ENCODE measurements around the gene ELMO1. TPM values are rescaled to one million over a fixed set of nuclear protein-coding genes. Genes with fewer than 3 reads are reported as not detected.

The ELMO1 gene
- total and polyA plus RNA-seq, 8 donors, result 18.2 to 55.3 (median 45.6) TPM

DNA sequence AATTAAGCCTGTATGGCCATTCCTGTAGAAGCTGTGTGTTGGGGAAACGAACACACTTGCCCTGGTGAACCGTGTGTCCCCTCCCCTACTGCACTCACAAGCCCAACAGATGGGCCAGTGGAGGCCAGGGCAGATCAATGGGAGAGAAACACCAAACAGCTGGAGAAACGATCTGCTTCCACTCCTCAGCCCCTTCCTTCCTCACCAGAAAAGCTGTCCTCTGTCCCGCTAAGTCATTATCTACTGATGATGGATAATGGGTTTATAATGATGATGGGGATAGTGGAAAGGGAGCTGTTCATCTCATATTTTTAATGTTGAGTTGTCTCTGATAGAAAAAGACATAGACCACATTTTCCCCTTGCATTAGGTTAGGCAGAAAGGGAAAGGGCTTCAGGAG lies 99.7 kb downstream of the ELMO1 start:
- DNase-seq, result peak in 2 of 4 donors; percentile 63 to 84

GRCh38 chr7:37346761-37347160 lies 101.9 kb downstream of the ELMO1 start:
- intact Hi-C loops (cut with DNase I), result no loop called here
- Histone ChIP-seq H3K9me3 (no peaks in the 10 kb centered on the region), H3K36me3 (no peaks in the 10 kb centered on the region), H3K27me3 (no peaks in the 10 kb centered on the region), H3K27ac (no peak overlapping the region), H3K4me3 (no peak overlapping the region), H3K4me1 (peaks cover 4 to 51% of the 10 kb centered on the region in 2 donors)
- ATAC-seq (no peak), DNase-seq (peak in 1 of 4 donors; percentile 37)
- TF ChIP-seq, protein P1, sequence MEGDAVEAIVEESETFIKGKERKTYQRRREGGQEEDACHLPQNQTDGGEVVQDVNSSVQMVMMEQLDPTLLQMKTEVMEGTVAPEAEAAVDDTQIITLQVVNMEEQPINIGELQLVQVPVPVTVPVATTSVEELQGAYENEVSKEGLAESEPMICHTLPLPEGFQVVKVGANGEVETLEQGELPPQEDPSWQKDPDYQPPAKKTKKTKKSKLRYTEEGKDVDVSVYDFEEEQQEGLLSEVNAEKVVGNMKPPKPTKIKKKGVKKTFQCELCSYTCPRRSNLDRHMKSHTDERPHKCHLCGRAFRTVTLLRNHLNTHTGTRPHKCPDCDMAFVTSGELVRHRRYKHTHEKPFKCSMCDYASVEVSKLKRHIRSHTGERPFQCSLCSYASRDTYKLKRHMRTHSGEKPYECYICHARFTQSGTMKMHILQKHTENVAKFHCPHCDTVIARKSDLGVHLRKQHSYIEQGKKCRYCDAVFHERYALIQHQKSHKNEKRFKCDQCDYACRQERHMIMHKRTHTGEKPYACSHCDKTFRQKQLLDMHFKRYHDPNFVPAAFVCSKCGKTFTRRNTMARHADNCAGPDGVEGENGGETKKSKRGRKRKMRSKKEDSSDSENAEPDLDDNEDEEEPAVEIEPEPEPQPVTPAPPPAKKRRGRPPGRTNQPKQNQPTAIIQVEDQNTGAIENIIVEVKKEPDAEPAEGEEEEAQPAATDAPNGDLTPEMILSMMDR (IDR thresholded peaks at IDR 0.05), result no peak

More for the DNA sequence above, 99.7 kb downstream of the ELMO1 start:
- TF ChIP-seq, protein P1 (IDR thresholded peaks at IDR 0.05), result no peak
- no peak for ATAC-seq
- intact Hi-C loops (cut with DNase I), result no loop called here
- Histone ChIP-seq H3K27ac (no peak overlapping the region), H3K27me3 (no peaks in the 10 kb centered on the region), H3K4me3 (no peak overlapping the region), H3K4me1 (peaks cover 6 to 44% of the 10 kb centered on the region in 2 donors), H3K9me3 (no peaks in the 10 kb centered on the region), H3K36me3 (no peaks in the 10 kb centered on the region)

DNA sequence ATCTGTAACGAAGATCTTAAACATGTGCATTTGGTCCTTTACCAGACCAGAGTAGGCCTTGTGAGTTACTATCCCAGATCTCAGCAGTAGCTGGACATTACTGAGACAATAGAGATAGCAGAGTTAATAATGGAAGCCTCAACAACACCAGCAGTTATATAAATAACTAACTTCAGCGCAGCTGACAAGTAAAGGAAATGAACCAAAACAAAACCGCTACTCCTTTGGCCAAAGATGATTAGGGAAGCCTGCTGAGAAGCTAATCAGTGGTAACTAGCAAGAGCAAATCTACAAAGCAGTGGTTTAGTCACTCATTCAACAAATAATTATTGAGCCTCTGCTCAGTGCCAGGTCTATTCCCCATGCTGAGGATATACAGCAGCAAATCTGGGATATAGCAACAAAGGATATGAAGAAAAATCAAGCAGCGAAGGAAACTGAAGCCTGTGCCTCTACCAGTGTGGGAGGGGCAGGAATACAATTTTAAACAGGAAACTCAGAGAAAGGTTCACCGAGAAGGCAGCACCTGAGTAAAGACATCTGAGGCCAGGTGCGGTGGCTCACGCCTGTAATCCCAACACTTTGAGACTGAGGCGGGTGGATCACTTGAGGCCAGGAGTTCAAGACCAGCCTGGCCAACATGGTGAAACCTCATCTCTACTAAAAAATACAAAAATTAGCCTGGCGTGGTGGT lies 103.6 kb downstream of the ELMO1 start:
- TF ChIP-seq, protein P1 (IDR thresholded peaks at IDR 0.05), result no peak
- Histone ChIP-seq H3K36me3 (no peaks in the 10 kb centered on the region), H3K4me3 (no peak overlapping the region), H3K27ac (peak overlapping the region; percentile 13 to 20), H3K9me3 (no peaks in the 10 kb centered on the region), H3K27me3 (no peaks in the 10 kb centered on the region), H3K4me1 (peaks cover 4 to 43% of the 10 kb centered on the region in 2 donors)
- DNase-seq, result no peak
- intact Hi-C loops (cut with DNase I), result no loop called here
- ATAC-seq, result no peak

DNA sequence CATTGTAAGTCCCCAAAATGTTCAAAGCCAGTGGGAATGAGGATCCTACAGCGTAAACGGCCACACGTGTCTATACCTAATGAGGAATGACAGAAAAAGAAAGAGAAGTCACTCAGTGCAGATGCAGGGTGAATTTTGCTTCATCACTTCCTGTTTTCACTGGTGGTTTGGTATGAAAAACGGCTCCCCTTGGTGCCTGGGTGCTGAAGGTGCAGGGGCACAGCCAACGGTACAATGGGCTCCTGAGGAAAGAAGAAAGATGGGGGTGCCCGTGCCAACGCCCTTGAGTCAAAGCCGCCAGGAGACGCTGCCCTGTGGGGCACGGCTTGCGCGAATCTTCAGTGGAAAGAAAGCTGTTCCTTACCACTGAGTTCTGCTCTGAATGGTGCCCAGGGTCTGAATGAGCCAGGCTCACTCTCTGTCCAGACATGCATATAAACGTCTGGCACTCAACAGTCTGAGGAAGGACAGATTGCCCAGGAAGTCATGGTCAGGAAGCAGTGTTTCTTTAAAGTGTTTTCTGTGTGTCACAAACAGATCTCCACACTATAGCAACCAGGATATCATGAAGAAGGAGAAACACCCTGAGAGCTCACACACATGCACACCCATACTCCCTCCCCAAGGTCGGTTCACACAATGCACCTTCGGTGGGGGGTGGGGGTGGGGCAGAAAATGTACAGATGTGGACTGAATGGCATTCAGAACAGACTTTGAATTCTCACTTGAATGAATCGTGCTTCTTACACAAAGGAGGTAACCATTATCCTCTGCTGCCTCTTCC lies 105.8 kb downstream of the ELMO1 start:
- Histone ChIP-seq H3K27ac (peak overlapping the region; percentile 62 to 92), H3K9me3 (no peaks in the 10 kb centered on the region), H3K4me1 (peaks cover 4 to 37% of the 10 kb centered on the region in 2 donors), H3K4me3 (peak overlapping the region in 1 of 2 donors; percentile 35), H3K36me3 (no peaks in the 10 kb centered on the region), H3K27me3 (no peaks in the 10 kb centered on the region)
- DNase-seq (peak in 1 of 4 donors; percentile 43), ATAC-seq (peak; percentile 76)
- intact Hi-C loops (cut with DNase I), result no loop called here
- TF ChIP-seq, protein P1 (IDR thresholded peaks at IDR 0.05), result no peak

DNA sequence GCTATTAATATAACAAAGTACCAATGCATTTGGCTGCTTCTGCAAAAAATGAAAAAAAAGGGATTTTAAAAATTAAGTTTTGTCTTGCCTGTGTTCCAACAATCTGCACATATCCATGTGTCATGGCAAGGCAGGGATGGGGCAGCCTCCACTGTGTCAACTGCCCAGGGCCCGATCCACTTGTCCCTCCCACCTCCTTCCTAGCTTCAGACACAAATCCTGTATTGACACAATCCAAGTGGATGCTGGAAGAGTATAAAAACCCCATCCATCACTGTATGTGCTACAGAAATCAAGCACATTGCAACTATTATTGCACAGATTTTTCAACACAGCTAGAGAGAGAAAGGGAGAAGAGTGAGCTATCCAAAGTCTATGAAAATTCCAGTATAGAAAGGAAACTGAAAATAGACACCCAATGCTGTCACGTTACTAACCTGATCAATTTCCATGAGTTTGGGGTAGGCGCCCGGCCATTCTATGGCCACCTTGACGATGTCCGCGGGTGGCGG lies 106.4 kb downstream of the ELMO1 start:
- no peak for ATAC-seq
- Histone ChIP-seq H3K9me3 (no peaks in the 10 kb centered on the region), H3K27ac (peak overlapping the region; percentile 62 to 92), H3K4me1 (peaks cover 4 to 43% of the 10 kb centered on the region in 2 donors), H3K4me3 (peak overlapping the region in 1 of 2 donors; percentile 35), H3K36me3 (no peaks in the 10 kb centered on the region), H3K27me3 (no peaks in the 10 kb centered on the region)
- TF ChIP-seq, protein P1 (IDR thresholded peaks at IDR 0.05), result no peak
- DNase-seq, result no peak
- intact Hi-C loops (cut with DNase I), result no loop called here

Measured in left lung (tissue), 10 donors.